HG03064 (cell line): Measurements from ENCODE around the gene LRCH1.
"Not testable (repeated sequence)": the region's sequence is repeated elsewhere in the genome, so short reads cannot be mapped to it uniquely, and the experiment has no call there.

Experiments used
- ATAC-seq: cut with Tn5 transposase; IDR thresholded peaks from one replicate; pipeline ENCODE4 v1.9.1; 2021; ENCODE audit warnings: low read depth; ENCODE audit not compliant: unreplicated experiment

LRCH1 gene

DNA sequence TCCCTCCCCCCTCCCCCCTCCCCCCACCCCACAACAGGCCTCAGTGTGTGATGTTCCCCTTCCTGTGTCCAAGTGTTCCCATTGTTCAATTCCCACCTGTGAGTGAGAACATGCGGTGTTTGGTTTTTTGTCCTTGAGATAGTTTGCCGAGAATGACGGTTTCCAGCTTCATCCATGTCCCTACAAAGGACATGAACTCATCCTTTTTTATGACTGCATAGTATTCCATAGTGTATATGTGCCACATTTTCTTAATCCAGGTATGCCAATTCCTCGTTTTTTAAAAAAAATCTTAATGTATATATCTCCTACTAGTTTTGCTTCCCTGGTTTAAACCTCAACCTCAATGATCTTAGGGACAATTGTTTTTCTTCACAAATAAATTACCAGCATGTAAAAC is 217.0 kb downstream of the LRCH1 start:
- not testable (repeated sequence) for ATAC-seq

DNA sequence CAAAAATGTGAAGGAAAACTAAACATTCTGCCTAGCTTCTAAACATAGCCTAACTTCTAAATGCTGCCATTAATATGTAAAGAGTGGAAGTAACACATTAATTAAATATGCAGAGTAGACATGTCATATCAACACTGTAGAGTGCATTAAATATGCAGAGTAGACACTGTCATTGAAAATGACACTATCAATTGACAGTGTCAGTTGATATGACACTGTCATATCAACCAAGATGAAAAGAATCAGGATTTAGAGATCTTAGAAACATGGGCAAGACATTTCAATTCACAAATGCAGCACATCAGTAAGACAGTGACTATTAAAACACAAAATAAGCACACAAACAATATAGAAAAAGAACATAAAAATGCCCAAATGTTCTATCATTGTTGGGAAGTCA is 218.7 kb downstream of the LRCH1 start:
- ATAC-seq, result no peak

DNA sequence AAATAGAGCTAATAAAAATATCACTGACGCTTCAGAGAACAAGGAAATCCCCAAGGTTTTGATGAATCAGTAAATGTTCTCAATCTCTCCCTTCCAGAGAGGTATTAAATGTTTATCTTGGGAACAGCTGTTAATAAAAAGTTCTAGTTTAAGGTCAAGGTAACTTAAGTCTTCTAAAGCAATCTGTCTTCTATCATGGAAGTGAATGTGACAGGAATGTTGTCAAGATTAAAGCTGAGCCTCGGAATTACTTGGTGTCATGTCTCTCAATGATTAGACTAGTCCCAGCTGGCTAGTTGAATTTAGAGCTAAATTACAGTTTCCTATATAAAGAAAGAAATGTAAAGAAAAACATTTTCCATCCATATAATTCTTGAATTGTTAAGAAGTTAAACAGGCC is 220.6 kb downstream of the LRCH1 start:
- no peak for ATAC-seq

DNA sequence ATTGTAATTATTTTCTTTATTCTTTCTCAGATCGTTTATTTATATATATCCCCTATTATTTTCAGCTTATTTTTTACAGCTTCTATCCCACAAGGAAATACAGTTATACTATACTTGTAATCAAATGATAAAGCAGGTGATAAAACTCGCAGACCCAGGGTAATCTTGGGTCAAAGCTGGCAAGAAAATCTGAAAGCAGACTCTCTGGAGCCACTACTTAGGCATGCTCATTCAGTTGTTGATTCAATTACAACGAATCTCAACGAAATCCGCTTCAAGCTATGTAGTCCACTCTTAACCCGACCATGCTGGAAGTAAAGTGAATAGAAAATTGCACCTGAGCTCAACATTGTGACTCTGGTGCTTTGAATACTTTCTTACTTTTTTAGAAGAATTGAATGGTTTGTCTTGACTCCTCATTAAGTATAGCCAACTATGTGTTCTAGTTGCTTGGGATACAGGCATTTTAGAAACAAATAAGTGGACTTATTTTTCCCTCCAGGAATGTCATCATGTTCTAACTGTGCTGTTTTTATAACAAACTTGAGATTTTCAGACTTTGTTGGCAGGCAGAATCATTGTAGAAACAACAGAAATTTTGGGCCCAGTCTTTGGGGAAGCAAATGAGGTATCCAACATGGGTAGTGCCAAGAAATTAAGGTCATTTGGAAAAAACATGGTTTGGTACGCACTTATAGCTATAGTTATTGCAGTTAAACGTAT is 222.6 kb downstream of the LRCH1 start:
- no peak for ATAC-seq

DNA sequence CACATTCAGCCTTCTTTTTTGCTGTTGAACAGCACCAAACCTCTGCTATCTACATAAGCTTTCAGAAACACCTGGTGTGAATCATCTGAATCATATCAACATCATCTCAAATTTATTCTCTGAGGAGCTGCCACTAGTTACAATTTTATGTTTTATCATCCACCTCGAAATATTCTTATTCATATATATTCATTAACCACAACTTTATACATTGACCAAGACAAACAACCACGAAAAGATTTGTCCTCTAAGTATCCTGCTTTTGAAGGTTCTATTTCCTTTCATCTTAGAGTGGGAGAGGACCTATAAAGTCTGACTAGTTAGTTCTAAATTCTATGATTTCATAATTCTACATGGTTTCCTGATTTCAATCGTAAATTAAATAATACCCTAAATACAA is 225.1 kb downstream of the LRCH1 start:
- ATAC-seq, result no peak

DNA sequence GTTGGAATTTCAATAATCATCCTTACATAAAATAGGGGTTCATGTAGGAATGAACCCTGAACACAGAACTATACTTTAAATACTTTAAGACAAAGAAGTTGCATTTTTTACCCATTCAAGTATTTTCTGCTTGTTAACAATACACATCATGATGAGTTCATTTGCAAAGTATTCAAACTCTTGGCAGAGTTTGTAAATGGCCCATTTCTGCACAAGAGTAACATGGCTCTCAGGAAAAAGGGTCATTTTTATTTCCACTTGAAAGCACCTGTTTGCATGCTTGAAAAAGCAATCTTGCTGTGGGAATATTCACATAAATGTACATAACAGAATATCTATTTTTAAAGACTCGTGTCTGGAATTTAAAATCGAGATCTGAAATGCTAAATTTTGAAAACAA is 225.9 kb downstream of the LRCH1 start:
- ATAC-seq, result no peak

DNA sequence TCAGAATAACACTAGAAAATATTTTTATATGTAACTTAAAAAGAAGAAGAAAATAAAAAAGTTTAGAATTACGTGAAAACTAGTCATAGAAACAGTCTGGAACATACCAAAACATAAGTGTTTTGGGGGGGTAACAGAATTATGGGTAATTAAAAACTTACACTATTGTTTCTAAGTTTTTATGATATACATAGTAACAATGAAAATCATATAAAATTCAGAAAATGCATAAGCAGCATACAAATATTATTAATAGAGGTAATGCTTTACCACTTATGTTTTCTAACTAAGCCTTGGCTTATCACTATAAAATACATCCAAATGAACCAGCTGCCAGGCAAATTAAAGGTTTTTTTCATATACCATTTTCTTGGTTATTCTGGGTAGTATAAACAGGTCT is 229.1 kb downstream of the LRCH1 start:
- no peak for ATAC-seq

DNA sequence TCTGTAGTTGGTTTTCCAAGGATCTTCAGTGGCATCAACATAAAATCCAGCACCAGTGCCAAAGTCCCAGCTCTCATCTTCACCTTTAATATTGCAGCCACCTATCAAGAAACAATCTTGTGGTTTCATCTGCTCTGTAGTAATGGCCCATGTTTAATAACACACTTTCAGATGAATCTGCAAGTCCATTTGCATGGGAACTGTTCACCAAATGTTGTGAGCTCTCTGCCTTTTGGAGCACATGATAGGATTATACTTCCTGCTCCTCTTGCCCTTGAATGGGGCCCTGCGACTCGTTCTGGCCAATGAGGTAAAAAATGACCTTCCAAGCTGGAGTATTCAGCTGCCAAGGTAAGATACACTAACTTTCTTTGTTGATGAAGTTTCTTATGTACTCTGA is 229.7 kb downstream of the LRCH1 start:
- ATAC-seq, result no peak

DNA sequence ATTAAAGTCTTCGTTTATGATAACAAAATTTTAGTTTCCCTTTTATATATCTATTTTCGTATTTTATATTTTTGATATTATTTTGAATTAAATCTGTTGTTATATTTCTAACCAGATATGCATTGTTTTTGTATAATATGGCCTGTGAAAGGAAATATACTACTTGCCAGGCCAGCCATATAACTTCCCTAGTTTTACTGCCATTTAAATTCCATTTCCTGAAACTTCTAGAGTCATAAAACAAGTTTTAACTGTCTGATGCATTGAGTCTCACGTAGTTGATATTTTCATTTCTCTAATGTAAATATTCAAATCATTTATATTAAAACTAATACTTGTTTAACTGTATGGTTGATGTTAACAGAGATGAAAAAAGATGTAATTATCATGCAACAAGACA is 230.5 kb downstream of the LRCH1 start:
- ATAC-seq, result no peak

DNA sequence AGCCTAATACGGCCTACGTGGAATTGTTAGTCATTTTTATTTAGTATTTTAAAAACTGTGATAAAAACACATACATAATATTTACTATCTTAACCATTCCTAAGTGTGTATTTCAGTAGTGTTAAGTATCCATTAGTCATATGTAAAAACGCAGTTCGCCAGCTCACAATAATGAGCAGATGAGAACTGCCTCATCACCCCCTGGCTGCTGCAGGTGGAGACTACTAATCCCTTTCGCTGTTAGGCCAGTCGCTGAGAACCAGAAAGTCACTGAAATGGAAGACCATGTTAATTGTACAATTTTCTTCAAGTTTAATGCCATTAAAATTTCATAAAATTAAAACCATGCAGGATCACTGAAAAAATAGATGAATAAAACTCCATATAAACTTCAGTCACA is 242.4 kb downstream of the LRCH1 start:
- no peak for ATAC-seq

DNA sequence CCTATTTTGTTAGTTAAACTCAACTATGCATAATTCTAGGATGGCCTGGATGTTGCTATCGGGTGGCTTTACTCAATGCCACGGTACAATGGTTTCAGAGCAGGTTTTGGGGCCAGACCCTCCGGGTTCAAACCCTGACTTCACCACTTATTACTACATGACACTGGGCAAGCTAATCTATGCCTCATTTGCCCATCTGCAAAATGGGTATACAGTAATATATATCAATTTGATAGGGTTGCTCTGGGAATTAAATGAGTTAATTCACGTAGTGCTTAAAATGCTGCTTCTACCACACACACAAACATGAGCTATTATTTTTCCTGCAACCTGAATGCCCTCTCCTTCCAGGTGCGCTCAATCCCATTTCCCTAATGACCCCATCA is 243.2 kb downstream of the LRCH1 start:
- ATAC-seq, result no peak

DNA sequence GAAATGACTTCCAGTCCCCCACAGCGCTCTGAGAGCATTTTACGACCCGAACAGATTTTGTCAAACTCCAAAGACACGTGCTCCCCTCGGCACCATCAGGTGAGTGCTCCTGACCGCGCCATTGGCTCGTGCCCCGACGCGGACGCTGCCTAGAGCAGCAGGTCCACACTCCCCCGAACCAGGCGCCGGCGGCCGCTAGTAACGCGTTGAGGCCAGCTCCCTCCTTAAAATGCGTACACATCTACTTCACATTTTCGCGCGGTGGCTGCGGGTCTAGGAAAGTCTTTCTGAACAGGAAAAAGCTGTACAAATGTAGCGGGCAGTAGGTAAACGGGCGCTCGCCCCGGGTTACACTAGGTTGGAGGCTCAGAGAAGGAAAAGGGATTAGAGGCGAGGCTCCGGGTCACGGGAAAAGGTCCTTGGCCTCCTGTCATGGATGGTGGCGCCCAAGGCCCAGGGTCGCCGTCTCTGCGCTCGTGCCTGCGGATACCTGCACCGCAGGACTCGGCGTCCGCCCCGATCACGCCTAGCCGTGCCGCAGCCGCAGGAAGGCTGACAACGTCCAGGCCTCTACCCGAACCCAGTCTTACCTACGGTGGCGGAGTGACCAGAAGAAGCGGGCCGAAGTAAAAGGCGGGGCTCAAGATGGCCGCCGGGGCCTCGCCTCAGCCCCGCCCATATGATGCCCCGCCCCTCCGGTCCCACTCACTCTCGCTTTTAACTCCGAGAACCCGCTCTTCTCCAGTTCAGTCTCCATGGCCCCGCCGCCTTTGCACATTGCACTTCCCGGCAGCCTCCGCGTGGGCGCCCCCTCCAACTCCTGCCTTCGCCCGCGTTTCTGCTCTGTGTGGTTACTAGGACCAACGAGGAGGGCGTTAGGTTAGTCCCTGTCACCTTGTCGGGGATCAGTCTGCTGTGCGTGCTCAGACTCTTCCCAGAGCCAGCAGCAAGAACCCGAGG is 243.8 kb downstream of the LRCH1 start, which contains the start of gene ESD:
Gene ESD (minus strand): TSS at position 647 of the 960 bp plus-strand sequence. CDS start 5,748 bp downstream, outside the sequence.
- ATAC-seq, result peak; percentile 93

DNA sequence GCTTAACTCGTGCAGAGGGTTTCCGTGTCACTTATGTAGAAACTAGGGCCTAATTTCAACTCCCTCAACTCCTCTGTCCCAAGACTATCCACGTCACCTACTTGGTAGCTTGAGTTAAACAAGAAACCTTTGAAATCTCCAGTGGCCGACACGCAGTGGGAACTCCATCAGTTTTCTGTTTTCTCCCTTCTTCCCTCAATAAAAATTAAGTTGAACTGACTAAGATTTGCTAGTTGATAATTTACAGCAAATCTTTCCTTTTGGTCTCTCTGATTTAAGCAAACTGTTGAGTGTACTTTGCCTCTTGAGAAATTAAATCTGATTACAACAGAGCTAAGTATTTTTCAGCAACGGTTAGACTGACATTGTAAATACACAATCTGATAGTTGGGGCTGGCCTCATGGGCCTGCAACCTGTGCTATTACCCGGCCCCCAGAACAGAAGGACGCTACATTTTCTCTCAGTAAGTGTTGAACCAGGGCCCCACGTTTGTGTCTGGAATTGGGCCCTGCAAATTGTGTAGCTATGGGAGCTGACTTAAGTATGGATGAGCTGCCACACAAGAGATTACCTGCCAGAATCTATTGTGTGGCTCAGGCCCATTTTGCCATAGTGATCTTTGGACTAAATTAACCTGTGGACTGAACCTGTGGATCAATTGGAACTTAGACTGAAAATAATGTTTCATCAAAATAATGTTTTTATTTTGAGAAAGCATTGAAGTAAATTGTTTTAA is 244.7 kb downstream of the LRCH1 start:
- ATAC-seq, result no peak

DNA sequence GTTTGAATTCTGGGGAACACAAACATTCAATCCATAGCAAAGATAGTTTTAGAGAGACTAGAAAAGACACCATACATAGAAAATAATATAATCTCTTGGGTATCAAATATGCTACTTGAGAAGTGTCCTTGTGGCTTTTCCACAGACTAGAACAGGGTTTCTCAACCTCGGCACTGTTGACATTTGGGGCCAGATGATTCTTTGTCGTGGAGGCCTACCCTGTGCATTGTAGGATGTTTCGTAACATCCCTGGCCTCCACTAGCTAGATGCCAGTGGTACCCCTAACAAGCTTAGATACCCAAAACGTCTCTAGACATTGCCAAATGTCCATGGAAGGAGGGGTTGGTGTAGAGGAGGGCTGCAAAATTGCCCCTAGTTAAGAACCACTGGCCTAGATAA is 246.2 kb downstream of the LRCH1 start:
- no peak for ATAC-seq

DNA sequence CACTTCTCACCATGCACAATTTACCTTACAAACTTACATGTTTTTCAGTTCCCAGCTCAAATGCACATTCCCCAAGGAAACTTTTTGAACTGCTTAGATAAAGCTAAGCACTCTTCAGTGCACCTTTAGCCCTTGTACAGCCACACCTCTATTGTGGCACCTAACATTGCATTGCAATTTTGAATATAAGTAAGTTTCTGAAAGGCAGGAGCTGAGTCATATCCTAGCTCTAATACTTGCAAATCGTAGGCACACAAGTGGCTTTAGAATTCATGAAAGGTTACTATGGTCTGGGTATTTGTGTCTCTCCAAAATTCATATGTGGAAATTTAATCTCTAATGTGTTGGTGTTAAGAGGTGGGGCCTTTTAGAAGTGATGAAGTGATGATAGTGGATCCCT is 248.9 kb downstream of the LRCH1 start:
- no peak for ATAC-seq
